Ishikawa (cell line): ENCODE measurements around the gene TXNRD1.

Experiments used
- CEBPB ChIP-seq: IDR thresholded peaks from 2 replicates; pipeline ENCODE4 v1.6.1; 2012
- EGR1 ChIP-seq: IDR thresholded peaks from 2 replicates; pipeline ENCODE4 v1.6.1; 2012
- EP300 ChIP-seq: IDR thresholded peaks from 2 replicates; pipeline ENCODE4 v1.6.1; 2012; ENCODE audit warnings: borderline replicate concordance
- FOXM1 ChIP-seq: IDR thresholded peaks from 2 replicates; pipeline ENCODE4 v1.6.1; 2012; ENCODE audit warnings: low read depth, borderline replicate concordance
- NFIC ChIP-seq: IDR thresholded peaks from 2 replicates; pipeline ENCODE4 v1.6.1; 2012
- RAD21 ChIP-seq: IDR thresholded peaks from 2 replicates; pipeline ENCODE4 v1.6.1; 2012; ENCODE audit warnings: low read depth
- REST ChIP-seq: IDR thresholded peaks from 2 replicates; pipeline ENCODE4 v1.6.1; 2012; ENCODE audit warnings: low read depth, mild to moderate bottlenecking
- TAF1 ChIP-seq: IDR thresholded peaks from 2 replicates; pipeline ENCODE4 v1.6.1; 2012; ENCODE audit warnings: low read depth, mild to moderate bottlenecking
- TEAD4 ChIP-seq: IDR thresholded peaks from 2 replicates; pipeline ENCODE4 v1.6.1; 2012
- YY1 ChIP-seq: IDR thresholded peaks from 2 replicates; pipeline ENCODE4 v1.6.1; 2012; ENCODE audit warnings: low read depth
- ZBTB7A ChIP-seq: IDR thresholded peaks from 2 replicates; pipeline ENCODE4 v1.6.1; 2012; ENCODE audit warnings: low read depth

- TF ChIP-seq REST (no peak), TAF1 (no peak), ZBTB7A (no peak), RAD21 (no peak), NFIC (no peak), EP300 (no peak), EGR1 (no peak), CEBPB (no peak), YY1 (no peak), FOXM1 (no peak), TEAD4 (no peak)
These were observed 74.7 kb downstream of the TXNRD1 start for GRCh38 chr12:104290320-104290719.
